Breast epithelium (tissue), 4 donors: ENCODE results near the gene ZNF121. TPM values are rescaled to one million over a fixed set of nuclear protein-coding genes. Genes with fewer than 3 reads are reported as not detected.

Experiments
- DNase-seq, 2 donors: peaks; one replicate each; pipeline ENCODE4 v3.0.0-alpha.2; 2019; ENCODE audit warnings: low spot score in 2 of 2
- H3K27ac ChIP-seq, 2 donors: fragments of 200-600 bp; sonication (generic) in 1 of 2; one replicate each; pipeline ENCODE4 v1.5.1; 2016 to 2019; ENCODE audit warnings: mild to moderate bottlenecking in 1 of 2
- H3K27me3 ChIP-seq, 2 donors: fragments of 200-600 bp; sonication (generic) in 1 of 2; one replicate each; pipeline versions ENCODE4 v1.5.1 to v1.6.0; 2017 to 2019; ENCODE audit warnings: control low read depth in 1 of 2, mild to moderate bottlenecking in 1 of 2
- H3K36me3 ChIP-seq: fragments of 200-600 bp; one replicate; pipeline ENCODE4 v1.5.1; 2019
- H3K4me1 ChIP-seq, 2 donors: fragments of 200-600 bp; sonication (generic); one replicate each; pipeline ENCODE4 v1.5.1; 2016 to 2019; ENCODE audit warnings: control low read depth in 1 of 2
- H3K4me3 ChIP-seq, 3 donors: fragments of 200-600 bp; sonication (generic); 1 replicate in 2 of 3; 2 replicates in 1 of 3; pipeline ENCODE4 v1.5.1; 2016 to 2019; ENCODE audit warnings: mild to moderate bottlenecking in 3 of 3, moderate library complexity in 2 of 3
- H3K9me3 ChIP-seq, 2 donors: fragments of 200-600 bp; sonication (generic) in 1 of 2; one replicate each; pipeline ENCODE4 v1.5.1; 2016 to 2019; ENCODE audit warnings: control low read depth in 1 of 2
- CTCF ChIP-seq, 3 donors: fragments of 450-650 bp; IDR thresholded peaks; one replicate each; pipeline ENCODE4 v1.5.1; 2016 to 2017; ENCODE audit warnings: antibody characterized with exemption in 3 of 3, mild to moderate bottlenecking in 3 of 3, moderate library complexity in 3 of 3
- POLR2A ChIP-seq: fragments of 450-650 bp; IDR thresholded peaks from one replicate; pipeline ENCODE4 v1.6.1; 2016; ENCODE audit warnings: antibody characterized with exemption, mild to moderate bottlenecking, moderate library complexity
- POLR2AphosphoS5 ChIP-seq, 3 donors: sonication (generic); formaldehyde crosslinking; IDR thresholded peaks; one replicate each; pipeline ENCODE4 v1.6.1; 2017; ENCODE audit warnings: antibody characterized with exemption in 3 of 3
- intact Hi-C: fragments of 100-400 bp; cut with DNase I; formaldehyde crosslinking; loops from one replicate; pipeline ENCODE4 v1.15.1; 2023; ENCODE audit warnings: low total_unique reads
- total RNA-seq, 3 donors: library from RNA; depleted of rRNA; stranded (reverse); fragments of >200 nt; gene quantifications; one replicate each; pipeline ENCODE4 v1.1.0, GENCODE V29; 2016

Gene ZNF121
- 10 to 100 TPM; 20.8 to 55.9 (median 36.1) TPM for total RNA-seq

GRCh38 chr19:9584073-9584833, at the start of gene ZNF121:
Gene ZNF121, minus strand, starts transcription at chr19:9584504. Its CDS starts 16,407 bp downstream, at chr19:9568097.
- H3K27me3 ChIP-seq, result no peaks in the 10 kb centered on the region
- peaks cover 19% of the 10 kb centered on the region in 2 donors for H3K9me3 ChIP-seq
- H3K4me3 ChIP-seq, result peak within 1 kb of the TSS; percentile 85 to 98 (median 87)
- intact Hi-C loops, result no loop called here
- H3K36me3 ChIP-seq, result no peaks in the 10 kb centered on the region
- H3K4me1 ChIP-seq, result no peaks in the 10 kb centered on the region
- H3K27ac ChIP-seq, result peak within 1 kb of the TSS; percentile 96 to 97
- peak; percentile 72 to 85 for DNase-seq
- TF ChIP-seq CTCF (IDR thresholded peaks at IDR 0.05) (no peak), POLR2AphosphoS5 (IDR thresholded peaks at IDR 0.05) (peak; percentile 75 to 91 (median 81))

- H3K9me3 ChIP-seq, result no peaks in the 10 kb centered on the region
- H3K36me3 ChIP-seq, result no peaks in the 10 kb centered on the region
- DNase-seq, result no peak
- intact Hi-C loops, result loop anchor here (10.0 kb wide), 1 partner anchor 167 kb away; no protein-coding TSS in a partner anchor
- no peaks in the 10 kb centered on the region for H3K27me3 ChIP-seq
- H3K27ac ChIP-seq, result no peak overlapping the region
- H3K4me1 ChIP-seq, result no peaks in the 10 kb centered on the region
- TF ChIP-seq POLR2AphosphoS5 (IDR thresholded peaks at IDR 0.05), result no peak
- no peak for TF ChIP-seq POLR2A
- no peak for TF ChIP-seq CTCF (IDR thresholded peaks at IDR 0.05)
- H3K4me3 ChIP-seq, result no peak overlapping the region
Observed at GRCh38 chr19:9627856-9628255, 43.6 kb upstream of the ZNF121 start.

- H3K36me3 ChIP-seq, result no peaks in the 10 kb centered on the region
- no peaks in the 10 kb centered on the region for H3K9me3 ChIP-seq
- peak in 1 of 2 donors; percentile 47 for DNase-seq
- H3K27ac ChIP-seq, result peak overlapping the region; percentile 56 to 93
- TF ChIP-seq CTCF (IDR thresholded peaks at IDR 0.05) (no peak), POLR2AphosphoS5 (IDR thresholded peaks at IDR 0.05) (peak in 1 of 3 donors; percentile 32)
- peak overlapping the region in 1 of 3 donors; percentile 96 for H3K4me3 ChIP-seq
- no peaks in the 10 kb centered on the region for H3K27me3 ChIP-seq
- H3K4me1 ChIP-seq, result no peaks in the 10 kb centered on the region
- intact Hi-C loops, result loop anchor here (10.0 kb wide), 1 partner anchor 172 kb away; no protein-coding TSS in a partner anchor
Observed at GRCh38 chr19:9622531-9622930, 38.2 kb upstream of the ZNF121 start.

- Histone ChIP-seq H3K27ac (peak within 1 kb of the TSS; percentile 93 to 94), H3K4me1 (no peaks in the 10 kb centered on the region), H3K27me3 (no peaks in the 10 kb centered on the region), H3K36me3 (peaks cover 1% of the 10 kb centered on the region), H3K9me3 (no peaks in the 10 kb centered on the region), H3K4me3 (peak within 1 kb of the TSS; percentile 70 to 96 (median 72))
- intact Hi-C loops, result loop anchor here (10.0 kb wide), 1 partner anchor 173 kb away; no protein-coding TSS in a partner anchor
- DNase-seq, result peak; percentile 81 to 85
- TF ChIP-seq POLR2AphosphoS5 (IDR thresholded peaks at IDR 0.05) (peak; percentile 34 to 60 (median 54)), POLR2A (no peak)
Observed at GRCh38 chr19:9621156-9622037, 37.1 kb upstream of the ZNF121 start, which contains the start of gene ZNF561. Gene ZNF561, minus strand, starts transcription at chr19:9621232. Its CDS starts 1,776 bp downstream, at chr19:9619456.

- no peak for TF ChIP-seq POLR2AphosphoS5 (IDR thresholded peaks at IDR 0.05)
- TF ChIP-seq POLR2A, result no peak
- TF ChIP-seq CTCF (IDR thresholded peaks at IDR 0.05), result no peak
- no peak for DNase-seq
- intact Hi-C loops, result loop anchor here (10.0 kb wide), 1 partner anchor 174 kb away; no protein-coding TSS in a partner anchor
- Histone ChIP-seq H3K27me3 (no peaks in the 10 kb centered on the region), H3K36me3 (peaks cover 7% of the 10 kb centered on the region), H3K27ac (peak overlapping the region; percentile 93 to 94), H3K9me3 (no peaks in the 10 kb centered on the region), H3K4me3 (peak overlapping the region; percentile 70 to 96 (median 72)), H3K4me1 (no peaks in the 10 kb centered on the region)
Observed at GRCh38 chr19:9620842-9621155, 36.5 kb upstream of the ZNF121 start.
